Subcutaneous adipose tissue (tissue), 4 donors: ENCODE data around the gene RGMB. TPM values are rescaled to one million over a fixed set of nuclear protein-coding genes. Genes with fewer than 3 reads are reported as not detected.

Source experiments
- CTCF ChIP-seq: fragments of 450-650 bp; IDR thresholded peaks from one replicate; pipeline ENCODE4 v1.5.1; 2016; ENCODE audit warnings: low read depth, mild to moderate bottlenecking, control low read depth, antibody characterized with exemption, moderate library complexity
- total RNA-seq, 4 donors: library from RNA; depleted of rRNA; stranded (reverse); fragments of >200 nt; gene quantifications; one replicate each; pipeline ENCODE4 v1.1.0, GENCODE V29; 2016

The RGMB gene
- total RNA-seq, 4 donors from 2014 or later = 9.0 to 36.0 (median 16.8) TPM

DNA sequence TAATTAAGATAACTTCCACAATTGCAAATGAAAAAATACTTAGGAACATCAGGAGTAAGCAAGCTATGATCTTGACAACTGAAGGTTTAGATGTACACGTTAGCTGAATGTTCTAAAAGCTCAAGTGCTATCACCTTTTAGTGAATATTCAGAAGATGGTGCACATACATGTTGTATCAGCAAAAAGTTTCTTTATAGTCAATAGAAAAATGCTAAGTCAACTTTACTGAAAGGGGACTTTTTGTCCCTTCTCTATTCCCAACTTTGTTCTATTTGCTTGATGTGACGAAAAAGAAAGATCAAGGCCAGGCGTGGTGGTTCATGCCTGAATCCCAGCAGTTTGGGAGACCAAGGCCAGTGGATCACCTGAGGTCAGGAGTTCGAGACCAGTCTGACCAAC is 7.6 kb upstream of the RGMB start:
- TF ChIP-seq CTCF = no peak

DNA sequence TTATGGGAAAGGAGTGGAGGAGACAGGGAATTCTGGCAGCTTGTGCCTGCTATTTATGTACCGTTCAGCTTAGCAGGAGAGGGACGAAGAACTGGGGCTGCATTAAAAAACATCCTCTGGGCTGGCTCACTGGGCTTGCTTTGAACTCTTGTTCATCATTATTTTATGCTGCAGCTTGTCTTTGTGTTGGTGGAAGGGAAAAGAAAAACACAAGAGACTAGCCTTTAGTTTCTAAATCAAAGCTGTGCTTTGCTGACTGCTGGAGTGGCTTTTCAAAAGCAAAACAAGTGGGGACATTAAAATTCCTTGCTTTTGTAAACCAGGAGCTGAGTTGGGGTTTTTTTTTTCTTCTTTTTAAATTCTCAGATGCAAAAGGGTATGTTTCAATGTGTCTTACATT is 5.9 kb upstream of the RGMB start:
- TF ChIP-seq CTCF = no peak

GRCh38 chr5:98768160-98768959 is 5.1 kb upstream of the RGMB start:
- no peak for TF ChIP-seq CTCF

GRCh38 chr5:98768960-98769209 is 4.6 kb upstream of the RGMB start:
- TF ChIP-seq CTCF = no peak

DNA sequence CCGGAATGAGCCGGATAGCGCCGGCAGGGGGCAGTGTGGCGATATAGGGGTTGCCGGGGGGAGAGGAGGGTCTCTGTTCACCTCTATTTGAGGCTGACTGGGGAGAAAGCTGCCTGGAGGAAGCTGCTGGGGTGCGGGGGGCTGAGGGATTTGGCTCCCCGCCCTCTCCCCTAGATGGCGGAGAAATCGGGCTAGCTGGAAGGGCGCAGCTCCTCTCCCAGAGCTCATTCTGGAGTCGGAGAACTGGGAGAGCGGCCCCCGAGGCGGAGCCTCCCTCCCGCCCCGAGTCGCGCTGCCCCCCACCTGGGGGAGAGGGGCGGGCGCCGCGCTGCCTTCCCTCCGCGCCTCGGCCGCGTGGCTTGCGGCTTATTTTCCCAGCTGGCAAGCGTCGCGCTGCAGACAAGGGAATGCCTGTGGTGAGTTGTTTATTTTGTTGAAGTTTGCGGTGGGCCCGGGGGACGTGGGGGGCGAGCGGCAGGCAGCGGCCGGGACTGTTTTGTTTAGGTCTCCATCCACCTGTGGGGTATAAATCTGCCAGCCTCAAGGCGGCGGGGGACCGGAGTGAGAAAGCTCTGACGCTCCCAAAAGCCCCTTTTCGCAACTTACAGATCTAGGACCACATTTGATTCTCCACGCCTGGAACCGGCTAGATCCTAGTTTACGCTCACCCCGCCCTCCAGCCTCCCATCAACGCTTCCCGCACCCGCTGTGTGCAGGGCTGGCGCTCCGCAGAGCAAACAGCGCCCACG is 4.1 kb upstream of the RGMB start:
- TF ChIP-seq CTCF = no peak

GRCh38 chr5:98769959-98770208 is 3.6 kb upstream of the RGMB start:
- no peak for TF ChIP-seq CTCF

- TF ChIP-seq CTCF = no peak
Measured at GRCh38 chr5:98770209-98770910, 3.1 kb upstream of the RGMB start.
